Mesodermal cell (in vitro differentiated cells): ENCODE data around the gene CPN2.

Source experiments
- H3K27ac ChIP-seq: 2 replicates; pipeline ENCODE4 v1.7.0; 2013; ENCODE audit warnings: mild to moderate bottlenecking, low read depth, low read length, moderate library complexity; ENCODE audit not compliant: severe bottlenecking
- H3K36me3 ChIP-seq: 2 replicates; pipeline ENCODE4 v1.7.1; 2013; ENCODE audit warnings: mild to moderate bottlenecking, low read length, moderate library complexity; ENCODE audit not compliant: control insufficient read depth, insufficient read depth
- H3K4me1 ChIP-seq: one replicate; pipeline ENCODE4 v1.7.1; 2013; ENCODE audit warnings: mild to moderate bottlenecking, low read length; ENCODE audit not compliant: insufficient read depth, control insufficient read depth, poor library complexity, severe bottlenecking
- H3K4me3 ChIP-seq: 2 replicates; pipeline ENCODE4 v1.7.0; 2013; ENCODE audit warnings: low read length, control low read depth, mild to moderate bottlenecking; ENCODE audit not compliant: insufficient read depth, poor library complexity, severe bottlenecking; ENCODE audit errors: extremely low read depth
- H3K9me3 ChIP-seq: 2 replicates; pipeline ENCODE4 v1.7.1; 2013; ENCODE audit warnings: mild to moderate bottlenecking, low read length, moderate library complexity; ENCODE audit not compliant: control insufficient read depth
- WGBS, 2 experiments: methylation state at CpG; one replicate each; pipeline ENCODE4 v1.1.5; 2013; ENCODE audit warnings: missing lambda C conversion rate in 2 of 2; ENCODE audit not compliant: insufficient coverage in 2 of 2; 5-methylcytosine and 5-hydroxymethylcytosine counted together

CPN2 gene

DNA sequence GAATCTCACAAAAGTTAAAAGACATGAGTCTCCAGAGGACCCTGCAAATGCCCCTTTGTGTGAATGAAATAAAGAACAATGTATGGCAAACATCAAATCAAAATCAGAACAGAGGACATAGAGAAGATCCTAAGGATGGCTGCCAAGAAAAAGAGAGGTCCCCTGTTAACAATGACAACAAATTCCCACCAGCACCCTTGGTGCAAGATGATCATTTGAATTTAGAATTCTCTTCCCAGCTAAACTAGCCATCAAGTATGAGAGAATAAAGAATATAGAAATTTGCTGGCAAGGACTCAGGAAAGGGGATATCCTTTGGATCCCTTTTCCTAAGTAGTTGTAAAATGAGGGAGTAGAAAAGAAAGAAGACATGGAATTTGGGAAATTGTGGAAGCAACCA lies 39.7 kb upstream of the CPN2 start:
- H3K36me3 ChIP-seq, result no peaks in the 10 kb centered on the region
- H3K4me3 ChIP-seq, result no peak overlapping the region
- peaks cover 4% of the 10 kb centered on the region for H3K9me3 ChIP-seq
- H3K27ac ChIP-seq, result no peak overlapping the region
- peaks cover 8% of the 10 kb centered on the region for H3K4me1 ChIP-seq

GRCh38 chr3:194389269-194389668 lies 38.1 kb upstream of the CPN2 start:
- H3K4me1 ChIP-seq, result no peaks in the 10 kb centered on the region
- 95% methylated on average over 6 to 8 of the region's 8 CpGs for WGBS, 2 experiments
- H3K9me3 ChIP-seq, result peaks cover 4% of the 10 kb centered on the region
- H3K27ac ChIP-seq, result no peak overlapping the region
- H3K36me3 ChIP-seq, result no peaks in the 10 kb centered on the region
- H3K4me3 ChIP-seq, result no peak overlapping the region

DNA sequence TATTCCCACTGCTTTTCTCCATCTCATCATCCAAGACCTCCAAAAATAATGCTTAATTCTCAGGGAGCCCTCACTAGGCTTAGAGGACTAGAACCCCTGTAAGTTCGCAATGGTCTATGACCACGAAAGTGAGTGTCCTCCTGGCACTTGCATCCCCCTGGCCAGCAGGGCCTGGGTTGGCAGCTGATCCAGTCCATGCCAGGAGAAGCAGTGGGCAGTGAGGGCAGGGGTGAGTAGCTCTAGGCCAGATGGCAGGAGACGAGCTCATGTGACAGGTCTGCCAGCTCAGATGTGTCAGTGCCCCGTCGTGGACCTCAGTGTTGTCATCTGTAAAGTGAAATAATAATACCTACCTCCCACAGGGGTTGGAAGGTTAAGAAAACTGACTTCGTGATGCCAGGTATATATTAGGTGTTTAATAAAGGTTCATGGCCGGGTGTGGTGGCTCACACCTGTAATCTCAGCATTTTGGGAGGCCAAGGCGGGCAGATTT lies 36.8 kb upstream of the CPN2 start:
- Histone ChIP-seq H3K9me3 (peaks cover 4% of the 10 kb centered on the region), H3K4me3 (no peak overlapping the region), H3K4me1 (no peaks in the 10 kb centered on the region), H3K27ac (no peak overlapping the region), H3K36me3 (no peaks in the 10 kb centered on the region)
- 98 to 100% methylated on average over 2 to 6 of the region's 8 CpGs for WGBS, 2 experiments

DNA sequence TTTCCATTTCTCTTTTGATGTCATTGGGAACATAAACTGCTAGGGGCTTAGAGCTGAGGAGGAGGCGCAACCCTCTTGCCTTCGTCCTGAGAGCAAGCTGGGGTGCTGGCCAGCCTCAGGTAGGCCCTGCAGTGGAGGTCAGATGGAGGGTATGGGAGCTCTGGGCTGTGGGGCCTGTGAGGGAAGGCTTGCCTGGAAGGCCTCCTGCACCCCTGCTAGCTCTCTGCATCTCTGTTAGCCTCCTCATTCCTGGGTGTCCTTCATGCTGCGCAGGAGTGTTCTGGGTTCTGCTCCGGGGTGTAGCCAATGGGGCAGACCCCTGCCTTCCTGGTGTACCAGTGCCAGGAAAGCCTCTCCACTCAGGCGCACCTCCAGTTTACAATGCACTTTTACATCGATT lies 36.1 kb upstream of the CPN2 start:
- 97 to 100% methylated on average over 6 of the region's 6 CpGs for WGBS, 2 experiments
- H3K36me3 ChIP-seq, result no peaks in the 10 kb centered on the region
- peaks cover 4% of the 10 kb centered on the region for H3K9me3 ChIP-seq
- H3K27ac ChIP-seq, result no peak overlapping the region
- H3K4me1 ChIP-seq, result no peaks in the 10 kb centered on the region
- no peak overlapping the region for H3K4me3 ChIP-seq

DNA sequence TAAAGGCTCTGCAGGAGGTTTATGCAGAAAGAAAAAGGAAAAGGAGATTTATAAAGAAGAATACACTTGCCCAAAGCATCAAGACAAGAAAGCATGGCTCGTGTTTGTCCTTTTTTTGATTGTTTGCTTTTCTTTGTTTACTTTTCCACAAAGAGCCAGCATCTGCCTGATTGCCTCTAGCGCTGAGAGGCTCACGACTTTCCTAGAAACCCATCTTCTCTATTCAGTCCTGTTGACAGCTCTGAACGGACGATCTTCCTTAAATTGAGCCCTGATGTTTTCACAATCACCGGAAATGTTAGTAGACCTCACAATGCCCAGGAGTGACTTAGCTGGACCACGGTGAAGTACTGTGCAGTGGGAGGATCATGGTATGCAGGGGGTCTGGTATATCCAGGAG lies 35.5 kb upstream of the CPN2 start:
- WGBS, 2 experiments, result 73 to 81% methylated on average over 6 to 7 of the region's 7 CpGs
- Histone ChIP-seq H3K4me3 (no peak overlapping the region), H3K4me1 (no peaks in the 10 kb centered on the region), H3K9me3 (peaks cover 4% of the 10 kb centered on the region), H3K27ac (no peak overlapping the region), H3K36me3 (no peaks in the 10 kb centered on the region)

DNA sequence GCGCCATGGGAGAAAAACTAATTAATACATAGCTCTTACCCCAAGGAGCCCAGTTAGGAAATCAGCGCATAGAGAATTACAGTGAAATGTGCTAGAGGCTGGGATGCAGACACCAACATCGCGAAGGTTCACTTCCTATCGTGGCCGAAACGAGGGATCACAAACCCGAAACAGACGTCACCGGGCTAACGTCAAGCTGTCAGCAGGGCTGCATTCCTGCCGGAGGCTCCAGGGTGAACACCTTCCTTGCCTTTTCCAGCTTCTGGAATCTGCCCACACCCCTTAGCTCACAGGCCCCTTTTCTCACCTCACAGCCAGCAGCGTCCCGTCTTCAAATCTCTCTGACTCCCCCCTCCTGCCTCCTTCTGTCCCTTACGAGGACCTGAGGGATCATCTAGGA lies 34.9 kb upstream of the CPN2 start:
- Histone ChIP-seq H3K36me3 (no peaks in the 10 kb centered on the region), H3K27ac (no peak overlapping the region), H3K9me3 (peaks cover 4% of the 10 kb centered on the region), H3K4me1 (no peaks in the 10 kb centered on the region), H3K4me3 (no peak overlapping the region)
- 90 to 91% methylated on average over 15 of the region's 15 CpGs for WGBS, 2 experiments

DNA sequence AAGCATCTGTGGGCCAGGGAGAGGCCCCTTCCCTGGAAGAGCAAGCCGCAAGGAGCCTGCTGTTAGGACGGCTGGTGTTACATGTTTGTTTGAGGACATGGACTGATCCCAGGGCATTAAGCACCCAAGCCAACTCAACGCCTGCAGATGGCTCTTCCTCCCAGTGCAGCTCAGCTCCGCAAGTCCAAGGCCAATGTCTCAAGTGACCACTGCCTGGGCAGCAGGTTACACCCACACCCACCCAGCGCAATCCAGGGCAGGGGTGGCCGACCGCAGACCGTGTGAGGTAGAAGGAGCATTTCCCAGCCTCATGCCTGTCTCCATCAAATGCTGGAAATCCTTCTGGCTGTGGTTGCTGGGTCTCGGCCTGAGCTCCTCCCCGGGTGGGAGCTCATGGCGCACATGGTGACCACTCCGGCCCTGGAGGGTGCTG lies 33.5 kb upstream of the CPN2 start:
- Histone ChIP-seq H3K4me3 (no peak overlapping the region), H3K9me3 (no peaks in the 10 kb centered on the region), H3K36me3 (no peaks in the 10 kb centered on the region), H3K4me1 (no peaks in the 10 kb centered on the region), H3K27ac (no peak overlapping the region)
- WGBS, 2 experiments, result 89 to 94% methylated on average over 6 to 12 of the region's 12 CpGs

- 93 to 94% methylated on average over 2 to 4 of the region's 6 CpGs for WGBS, 2 experiments
- Histone ChIP-seq H3K4me3 (no peak overlapping the region), H3K4me1 (no peaks in the 10 kb centered on the region), H3K36me3 (no peaks in the 10 kb centered on the region), H3K27ac (no peak overlapping the region), H3K9me3 (no peaks in the 10 kb centered on the region)
Measured at GRCh38 chr3:194384156-194384555, 33.0 kb upstream of the CPN2 start.

GRCh38 chr3:194383276-194383940 lies 32.3 kb upstream of the CPN2 start:
- Histone ChIP-seq H3K27ac (no peak overlapping the region), H3K4me1 (no peaks in the 10 kb centered on the region), H3K36me3 (no peaks in the 10 kb centered on the region), H3K9me3 (no peaks in the 10 kb centered on the region), H3K4me3 (no peak overlapping the region)
- 93% methylated on average over 10 to 14 of the region's 14 CpGs for WGBS, 2 experiments

DNA sequence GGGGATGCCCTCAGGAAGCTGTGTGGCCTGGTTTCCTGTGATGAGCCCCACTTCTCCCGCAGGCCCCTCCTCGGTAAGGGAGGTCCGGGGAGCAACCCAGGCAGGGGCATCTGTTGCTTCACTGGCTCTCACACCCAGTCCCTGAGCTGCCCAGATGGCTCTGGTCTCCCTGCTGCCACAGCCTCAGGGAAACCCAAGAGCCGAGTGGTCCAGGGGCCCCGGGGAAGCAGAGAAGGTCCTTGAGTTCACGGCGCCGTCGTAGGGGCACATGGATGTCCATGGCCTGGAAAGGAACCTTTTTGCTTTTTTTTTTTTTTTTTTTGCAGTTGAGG lies 31.7 kb upstream of the CPN2 start:
- Histone ChIP-seq H3K9me3 (no peaks in the 10 kb centered on the region), H3K36me3 (no peaks in the 10 kb centered on the region), H3K4me1 (no peaks in the 10 kb centered on the region), H3K4me3 (no peak overlapping the region), H3K27ac (no peak overlapping the region)
- 85 to 90% methylated on average over 4 to 7 of the region's 9 CpGs for WGBS, 2 experiments

DNA sequence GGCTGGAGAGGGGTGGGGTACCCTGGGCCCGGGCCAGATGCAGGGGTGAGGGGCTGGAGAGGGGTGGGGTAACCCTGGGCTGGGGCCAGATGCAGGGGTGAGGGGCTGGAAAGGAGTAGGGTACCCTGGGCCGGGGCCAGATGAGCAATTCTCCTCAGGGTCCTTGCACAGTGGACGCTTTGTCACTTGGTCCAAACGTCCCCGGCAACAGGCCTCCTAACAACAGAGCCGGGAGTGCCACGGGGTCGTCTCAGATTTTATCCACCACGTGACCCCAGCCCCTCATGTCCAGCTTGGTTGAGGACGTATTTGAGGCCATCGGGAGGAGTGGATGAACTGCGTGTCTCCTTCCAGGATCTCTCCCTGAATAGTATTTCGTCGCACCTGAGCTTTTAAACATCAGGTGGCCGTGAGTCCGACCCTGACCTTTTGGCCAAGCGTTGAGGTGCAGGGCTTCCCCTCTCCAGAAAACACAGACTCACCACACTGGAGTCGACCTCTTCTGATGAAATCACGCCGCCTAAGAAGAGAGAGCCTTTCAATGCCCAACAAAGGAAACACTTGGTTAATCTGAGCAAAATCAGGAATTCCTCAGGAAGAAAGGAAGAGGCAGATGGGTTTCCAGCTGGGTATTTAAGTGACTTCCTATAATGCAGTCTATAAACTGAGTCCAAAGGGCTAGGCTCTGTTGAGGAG lies 31.2 kb upstream of the CPN2 start:
- H3K4me1 ChIP-seq, result no peaks in the 10 kb centered on the region
- H3K4me3 ChIP-seq, result no peak overlapping the region
- H3K9me3 ChIP-seq, result no peaks in the 10 kb centered on the region
- WGBS, 2 experiments, result 88 to 92% methylated on average over 16 to 18 of the region's 20 CpGs
- H3K36me3 ChIP-seq, result no peaks in the 10 kb centered on the region
- no peak overlapping the region for H3K27ac ChIP-seq
